Endodermal cell (in vitro differentiated cells): ENCODE results near the gene LMCD1. TPM values are rescaled to one million over a fixed set of nuclear protein-coding genes. Genes with fewer than 3 reads are reported as not detected.

Experiments used
- DNase-seq: peaks from one replicate; pipeline ENCODE4 v3.0.0-alpha.2; 2017
- H3K27ac ChIP-seq: 2 replicates; pipeline ENCODE4 v1.5.1; 2013; ENCODE audit warnings: mild to moderate bottlenecking, low read depth, low read length, moderate library complexity
- H3K27me3 ChIP-seq: 2 replicates; pipeline ENCODE4 v1.6.1; 2013; ENCODE audit warnings: mild to moderate bottlenecking, low read length, moderate library complexity; ENCODE audit not compliant: insufficient read depth, control insufficient read depth, poor library complexity, severe bottlenecking
- H3K36me3 ChIP-seq: 2 replicates; pipeline ENCODE4 v1.7.0; 2013; ENCODE audit warnings: mild to moderate bottlenecking, low read length, moderate library complexity; ENCODE audit not compliant: control insufficient read depth, insufficient read depth
- H3K4me1 ChIP-seq: one replicate; pipeline ENCODE4 v1.7.0; 2013; ENCODE audit warnings: low read length; ENCODE audit not compliant: control insufficient read depth, insufficient read depth
- H3K4me3 ChIP-seq: 2 replicates; pipeline ENCODE4 v1.5.1; 2013; ENCODE audit warnings: mild to moderate bottlenecking, low read length, moderate library complexity
- H3K9ac ChIP-seq: 2 replicates; pipeline ENCODE4 v1.6.1; 2013; ENCODE audit warnings: mild to moderate bottlenecking, low read length, moderate library complexity; ENCODE audit not compliant: poor library complexity, severe bottlenecking; ENCODE audit errors: extremely low read depth
- H3K9me3 ChIP-seq: 2 replicates; pipeline ENCODE4 v1.6.1; 2013; ENCODE audit warnings: mild to moderate bottlenecking, low read length, moderate library complexity; ENCODE audit not compliant: control insufficient read depth
- H3K27ac Mint-ChIP-seq: 2 replicates; pipeline ENCODE4 v1.8.0; 2020; ENCODE audit warnings: mixed read lengths
- H3K27me3 Mint-ChIP-seq: 2 replicates; pipeline ENCODE4 v1.8.0; 2021; ENCODE audit warnings: mild to moderate bottlenecking, mixed read lengths; ENCODE audit not compliant: insufficient read depth
- H3K36me3 Mint-ChIP-seq: 2 replicates; pipeline ENCODE4 v1.8.0; 2020; ENCODE audit warnings: low read depth, mixed read lengths
- H3K4me1 Mint-ChIP-seq: 2 replicates; pipeline ENCODE4 v1.8.0; 2020; ENCODE audit warnings: mixed read lengths
- H3K4me3 Mint-ChIP-seq: 2 replicates; pipeline ENCODE4 v1.8.0; 2020; ENCODE audit warnings: mild to moderate bottlenecking, moderate library complexity, mixed read lengths
- H3K9me3 Mint-ChIP-seq: 2 replicates; pipeline ENCODE4 v1.8.0; 2020; ENCODE audit warnings: mild to moderate bottlenecking, mixed read lengths
- WGBS, 2 experiments: methylation state at CpG; one replicate each; pipeline versions ENCODE4 v1.1.5 to v1.1.7; 2013; ENCODE audit warnings: missing lambda C conversion rate in 2 of 2, mixed read lengths in 1 of 2; ENCODE audit not compliant: insufficient coverage in 1 of 2, insufficient read length in 1 of 2; 5-methylcytosine and 5-hydroxymethylcytosine counted together
- total RNA-seq, 2 donors: library from RNA; stranded (reverse); fragmentation: NEBNext Ultra II Directional in 1 of 2; extraction: Animal tissue kit (Norgen Biotek cat#: 25700) in 1 of 2; gene quantifications; 2 replicates in 1 of 2; 3 replicates in 1 of 2; pipeline ENCODE4 v1.2.1, GENCODE V29; 2021
- TF ChIP-seq, protein P1 (sequence below): fragments of 200-600 bp; sonication (generic); conservative IDR thresholded peaks from 2 replicates; pipeline ENCODE4 v1.5.0; 2021; ENCODE audit warnings: antibody characterized with exemption, mild to moderate bottlenecking

The LMCD1 gene
- total RNA-seq, 2 donors from 2014 or later = 20.7 to 35.7 TPM

DNA sequence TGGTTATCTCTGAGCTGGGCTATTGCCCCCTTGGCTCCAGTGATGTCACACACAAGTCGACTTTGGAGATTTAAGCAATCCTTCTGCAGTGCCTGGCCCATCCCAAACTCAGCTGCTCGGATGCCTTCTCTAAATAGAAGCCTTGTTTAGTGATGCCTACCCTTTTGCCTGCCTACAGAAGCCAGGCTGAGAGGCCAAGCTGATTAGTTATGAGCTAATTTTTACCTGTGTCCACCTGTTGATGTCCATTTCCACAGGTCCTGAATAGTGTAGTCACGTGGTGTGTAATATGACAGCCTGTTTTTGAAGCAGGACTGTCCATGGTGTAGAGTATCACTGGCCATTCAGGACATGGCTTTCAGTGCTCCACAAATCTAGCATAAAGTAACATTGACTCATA, 97.5 kb downstream of the LMCD1 start:
- Histone ChIP-seq H3K9me3 (no peaks in the 10 kb centered on the region), H3K27me3 (no peaks in the 10 kb centered on the region), H3K9ac (no peak overlapping the region), H3K27ac (no peak overlapping the region), H3K4me1 (no peaks in the 10 kb centered on the region), H3K36me3 (no peaks in the 10 kb centered on the region), H3K4me3 (no peak overlapping the region)
- Mint-ChIP-seq H3K9me3 (peaks cover 8% of the 10 kb centered on the region), H3K36me3 (peaks cover 15% of the 10 kb centered on the region), H3K27ac (no peak overlapping the region), H3K27me3 (peaks cover 2% of the 10 kb centered on the region), H3K4me1 (no peaks in the 10 kb centered on the region), H3K4me3 (no peak overlapping the region)
- 93 to 100% methylated on average over 3 of the region's 3 CpGs for WGBS, 2 experiments
- DNase-seq = peak; percentile 5
- TF ChIP-seq, protein P1, sequence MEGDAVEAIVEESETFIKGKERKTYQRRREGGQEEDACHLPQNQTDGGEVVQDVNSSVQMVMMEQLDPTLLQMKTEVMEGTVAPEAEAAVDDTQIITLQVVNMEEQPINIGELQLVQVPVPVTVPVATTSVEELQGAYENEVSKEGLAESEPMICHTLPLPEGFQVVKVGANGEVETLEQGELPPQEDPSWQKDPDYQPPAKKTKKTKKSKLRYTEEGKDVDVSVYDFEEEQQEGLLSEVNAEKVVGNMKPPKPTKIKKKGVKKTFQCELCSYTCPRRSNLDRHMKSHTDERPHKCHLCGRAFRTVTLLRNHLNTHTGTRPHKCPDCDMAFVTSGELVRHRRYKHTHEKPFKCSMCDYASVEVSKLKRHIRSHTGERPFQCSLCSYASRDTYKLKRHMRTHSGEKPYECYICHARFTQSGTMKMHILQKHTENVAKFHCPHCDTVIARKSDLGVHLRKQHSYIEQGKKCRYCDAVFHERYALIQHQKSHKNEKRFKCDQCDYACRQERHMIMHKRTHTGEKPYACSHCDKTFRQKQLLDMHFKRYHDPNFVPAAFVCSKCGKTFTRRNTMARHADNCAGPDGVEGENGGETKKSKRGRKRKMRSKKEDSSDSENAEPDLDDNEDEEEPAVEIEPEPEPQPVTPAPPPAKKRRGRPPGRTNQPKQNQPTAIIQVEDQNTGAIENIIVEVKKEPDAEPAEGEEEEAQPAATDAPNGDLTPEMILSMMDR = no peak

DNA sequence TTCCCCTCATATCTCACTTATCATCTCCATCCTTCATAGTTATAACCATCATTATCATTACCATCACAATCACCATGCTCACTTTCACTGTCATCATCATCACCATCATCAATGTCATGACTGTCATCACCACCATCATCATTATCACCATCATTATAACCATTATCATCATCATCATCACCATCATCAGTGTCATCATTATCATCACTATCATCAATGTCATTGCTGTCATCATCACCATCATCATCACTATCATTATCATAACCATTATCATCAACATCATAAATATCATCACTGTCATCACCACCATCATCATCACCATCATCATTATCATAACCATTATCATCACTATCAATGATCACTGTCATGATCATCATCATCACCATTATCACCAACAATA, 98.8 kb downstream of the LMCD1 start:
- H3K4me1 ChIP-seq = no peaks in the 10 kb centered on the region
- H3K27me3 ChIP-seq = no peaks in the 10 kb centered on the region
- H3K9ac ChIP-seq = no peak overlapping the region
- H3K27ac ChIP-seq = no peak overlapping the region
- H3K36me3 ChIP-seq = no peaks in the 10 kb centered on the region
- no peaks in the 10 kb centered on the region for H3K9me3 ChIP-seq
- H3K4me3 Mint-ChIP-seq = no peak overlapping the region
- no peak overlapping the region for H3K4me3 ChIP-seq
- DNase-seq = no peak
- H3K27ac Mint-ChIP-seq = no peak overlapping the region
- no peaks in the 10 kb centered on the region for H3K27me3 Mint-ChIP-seq
- H3K9me3 Mint-ChIP-seq = peaks cover 8% of the 10 kb centered on the region
- peaks cover 15% of the 10 kb centered on the region for H3K36me3 Mint-ChIP-seq
- peaks cover 1% of the 10 kb centered on the region for H3K4me1 Mint-ChIP-seq
- TF ChIP-seq, protein P1 = no peak

DNA sequence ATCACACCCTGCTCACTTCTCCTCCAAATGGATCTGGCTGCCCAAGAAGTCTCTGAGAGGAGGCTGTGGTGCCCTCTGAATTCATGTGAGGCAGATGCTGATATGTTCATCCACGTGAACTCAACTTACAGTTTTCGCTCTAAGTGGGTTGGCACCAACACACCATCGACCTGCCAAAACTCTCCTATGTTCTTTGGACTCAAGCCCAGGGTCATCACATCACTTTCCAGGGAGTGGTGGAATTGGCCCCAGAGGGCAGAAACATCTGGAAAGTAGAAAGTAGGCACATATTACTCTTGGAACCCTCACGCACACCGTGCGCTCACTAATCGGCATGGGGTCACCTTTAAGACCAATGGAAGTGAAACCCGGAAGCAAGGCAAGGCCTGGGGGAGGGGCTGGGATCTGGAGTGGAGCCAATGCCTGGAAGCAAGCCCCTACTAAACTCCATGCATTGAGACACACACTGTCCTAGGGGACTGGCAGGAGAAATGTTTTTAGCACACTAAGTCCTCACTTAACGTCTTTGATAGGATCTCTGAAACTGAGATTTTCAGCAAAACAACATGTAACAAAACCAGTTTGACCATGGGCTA, 101.6 kb downstream of the LMCD1 start:
- H3K9me3 Mint-ChIP-seq = peaks cover 8% of the 10 kb centered on the region
- Histone ChIP-seq H3K4me3 (no peak overlapping the region), H3K4me1 (peaks cover 6% of the 10 kb centered on the region), H3K36me3 (no peaks in the 10 kb centered on the region), H3K9ac (no peak overlapping the region), H3K27ac (no peak overlapping the region), H3K9me3 (no peaks in the 10 kb centered on the region), H3K27me3 (no peaks in the 10 kb centered on the region)
- no peak overlapping the region for H3K27ac Mint-ChIP-seq
- WGBS, 2 experiments = 92 to 96% methylated on average over 8 to 9 of the region's 9 CpGs
- H3K27me3 Mint-ChIP-seq = no peaks in the 10 kb centered on the region
- H3K4me3 Mint-ChIP-seq = no peak overlapping the region
- peaks cover 14% of the 10 kb centered on the region for H3K4me1 Mint-ChIP-seq
- H3K36me3 Mint-ChIP-seq = peaks cover 15% of the 10 kb centered on the region
- TF ChIP-seq, protein P1 = no peak
- DNase-seq = no peak
